Stomach (tissue), 4 donors: ENCODE results near the gene RHO.

Experiments used
- CTCF ChIP-seq, 7 experiments: fragments of 450-650 bp in 4 of 7; fragments of 200-600 bp in 3 of 7; sonication (generic) in 3 of 7; IDR thresholded peaks; one replicate each; pipeline ENCODE4 v1.5.1; 2016 to 2019; ENCODE audit warnings: antibody characterized with exemption in 7 of 7, control low read depth in 2 of 7, mild to moderate bottlenecking in 1 of 7
- EP300 ChIP-seq: sonication (generic); formaldehyde crosslinking; IDR thresholded peaks from one replicate; pipeline ENCODE4 v1.6.1; 2017; ENCODE audit warnings: antibody characterized with exemption
- POLR2A ChIP-seq, 4 donors: fragments of 450-650 bp; IDR thresholded peaks; one replicate each; pipeline ENCODE4 v1.6.1; 2016; ENCODE audit warnings: antibody characterized with exemption in 4 of 4, control low read depth in 2 of 4, mild to moderate bottlenecking in 1 of 4, moderate library complexity in 1 of 4
- POLR2AphosphoS5 ChIP-seq, 3 donors: sonication (generic); formaldehyde crosslinking; IDR thresholded peaks; one replicate each; pipeline ENCODE4 v1.6.1; 2016; ENCODE audit warnings: antibody characterized with exemption in 3 of 3

GRCh38 chr3:129555616-129556357 lies 27.3 kb downstream of the RHO start:
- TF ChIP-seq CTCF (IDR thresholded peaks at IDR 0.05) (no peak), POLR2AphosphoS5 (IDR thresholded peaks at IDR 0.05) (no peak), POLR2A (IDR thresholded peaks at IDR 0.05) (no peak), EP300 (no peak)
